Right ventricle myocardium inferior (tissue), 1 donor: ENCODE results near the gene PRDM4. TPM values are rescaled to one million over a fixed set of nuclear protein-coding genes. Genes with fewer than 3 reads are reported as not detected.
A peak's percentile ranks its signal among the peaks of the same experiment; 100 is the strongest.
"Not testable (repeated sequence)": the region's sequence is repeated elsewhere in the genome, so short reads cannot be mapped to it uniquely, and the experiment has no call there.

ENCODE experiments used
- ATAC-seq: fragments of 200-7000 bp; cut with Tn5 transposase; one replicate; pipeline ENCODE4 v1.9.1; 2020; ENCODE audit warnings: mild to moderate bottlenecking, moderate library complexity
- DNase-seq: peaks from one replicate; pipeline ENCODE4 v3.0.0; 2021; ENCODE audit errors: missing footprints
- intact Hi-C: fragments of 100-400 bp; cut with DNase I; formaldehyde crosslinking; loops from one replicate; pipeline ENCODE4 v1.11.0; 2022
- total RNA-seq: library from RNA; stranded (reverse); fragmentation: NEBNext Ultra II Directional; extraction: Animal tissue kit (Norgen Biotek cat#: 25700); gene quantifications from one replicate; pipeline ENCODE4 v1.2.1, GENCODE V29; 2021
- donor health status: DM: no; HTN: yes; CAD: no; lungs with severe emphysema.

Gene PRDM4
- total RNA-seq, 1 donor from 2014 or later = 12.5 TPM

DNA sequence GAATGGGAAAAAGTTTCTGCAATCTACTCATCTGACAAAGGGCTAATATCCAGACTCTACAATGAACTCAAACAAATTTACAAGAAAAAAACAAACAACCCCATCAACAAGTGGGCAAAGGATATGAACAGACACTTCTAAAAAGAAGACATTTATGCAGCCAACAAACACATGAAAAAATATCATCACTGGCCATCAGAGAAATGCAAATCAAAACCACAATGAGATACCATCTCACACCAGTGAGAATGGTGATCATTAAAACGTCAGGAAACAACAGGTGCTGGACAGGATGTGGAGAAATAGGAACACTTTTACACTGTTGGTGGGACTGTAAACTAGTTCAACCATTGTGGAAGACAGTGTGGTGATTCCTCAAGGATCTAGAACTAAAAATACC is 33.6 kb downstream of the PRDM4 start:
- DNase-seq, ATAC-seq, intact Hi-C loops: not testable (repeated sequence)

- ATAC-seq (no peak), DNase-seq (no peak)
- intact Hi-C loops = no loop called here
These were observed 42.3 kb downstream of the PRDM4 start for GRCh38 chr12:107718606-107719005.

GRCh38 chr12:107715780-107716179 is 45.2 kb downstream of the PRDM4 start:
- DNase-seq = no peak
- intact Hi-C loops = no loop called here
- ATAC-seq = no peak

DNA sequence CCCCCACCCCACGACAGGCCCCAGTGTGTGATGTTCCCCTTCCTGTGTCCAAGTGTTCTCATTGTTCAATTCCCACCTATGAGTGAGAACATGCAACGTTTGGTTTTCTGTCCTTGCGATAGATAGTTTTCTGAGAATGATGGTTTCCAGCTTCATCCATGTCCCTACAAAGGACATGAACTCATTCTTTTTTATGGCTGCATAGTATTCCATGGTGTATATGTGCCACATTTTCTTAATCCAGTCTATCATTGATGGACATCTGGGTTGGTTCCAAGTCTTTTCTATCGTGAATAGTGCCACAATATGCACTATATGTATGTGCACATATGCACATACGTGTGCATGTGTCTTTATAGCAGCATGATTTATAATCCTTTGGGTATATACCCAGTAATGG is 55.4 kb downstream of the PRDM4 start:
- DNase-seq, intact Hi-C loops, ATAC-seq: not testable (repeated sequence)

- intact Hi-C loops = no loop called here
- no peak for ATAC-seq
- no peak for DNase-seq
These were observed 56.9 kb downstream of the PRDM4 start for GRCh38 chr12:107704041-107704440.

DNA sequence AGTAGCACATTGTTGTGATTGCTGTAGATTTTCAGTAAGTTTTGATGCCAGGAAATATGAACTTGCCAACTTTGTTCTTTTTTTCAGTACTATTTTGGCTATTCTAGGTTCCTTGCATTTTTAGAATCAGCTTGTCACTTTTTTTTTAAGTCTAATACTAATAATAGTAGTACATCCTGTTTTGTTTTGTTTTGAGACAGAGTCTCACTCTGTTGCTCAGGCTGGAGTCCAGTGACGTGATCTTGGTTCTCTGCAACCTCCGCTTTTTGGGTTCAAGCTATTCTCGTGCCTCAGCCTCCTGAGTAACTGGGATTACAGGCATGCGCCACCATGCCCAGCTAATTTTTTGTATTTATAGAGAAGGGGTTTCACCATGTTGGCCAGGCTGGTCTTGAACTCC is 58.8 kb downstream of the PRDM4 start:
- ATAC-seq (no peak), DNase-seq (no peak)
- intact Hi-C loops = no loop called here

- intact Hi-C loops, DNase-seq, ATAC-seq: not testable (repeated sequence)
These were observed 65.2 kb downstream of the PRDM4 start for GRCh38 chr12:107695772-107696171.

DNA sequence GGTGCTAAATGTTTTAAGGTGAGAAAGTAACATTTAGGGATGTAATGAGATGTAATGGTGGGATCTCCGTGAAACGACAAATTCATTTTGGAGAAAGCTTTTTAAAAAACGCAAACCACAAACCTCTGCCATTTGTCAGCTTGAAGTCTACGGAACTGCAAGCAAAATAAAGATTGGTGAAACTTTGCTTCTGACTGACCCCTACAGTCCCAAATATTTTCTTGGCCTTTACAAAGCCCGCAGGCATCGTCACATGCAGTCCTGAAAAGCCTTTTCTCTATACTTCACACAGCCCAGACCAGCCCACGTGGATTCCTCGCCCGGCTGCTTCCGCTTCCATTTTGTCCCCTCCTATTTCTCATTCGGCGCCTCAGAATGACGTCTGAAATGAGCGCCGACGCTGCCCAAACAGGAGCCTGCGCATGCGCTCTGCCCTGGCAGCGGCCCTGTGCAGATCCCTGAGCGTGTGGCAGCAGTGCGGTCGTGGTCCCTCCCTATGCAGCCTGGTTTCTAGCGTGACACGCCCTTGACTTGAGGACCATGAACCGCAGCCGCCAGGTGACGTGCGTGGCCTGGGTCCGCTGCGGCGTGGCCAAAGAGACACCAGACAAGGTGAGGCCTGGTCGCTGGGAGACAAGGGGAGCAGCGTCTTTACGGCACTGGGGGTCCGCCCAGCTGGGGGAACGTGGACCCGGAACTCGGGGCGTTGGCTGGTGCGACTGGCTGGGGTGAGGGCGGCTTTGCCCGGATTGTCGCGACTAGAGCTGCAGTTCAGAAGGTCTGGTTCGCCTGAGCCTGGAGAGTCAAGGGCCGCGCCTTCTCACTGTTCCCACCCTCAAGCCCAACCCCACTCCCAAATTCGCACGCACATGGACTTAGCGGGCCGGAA is 75.3 kb downstream of the PRDM4 start, which contains the start of gene PWP1:
TSS of gene PWP1 (plus strand) at position 440 of the 889 bp plus-strand sequence. CDS start at position 541, 101 bp downstream.
- intact Hi-C loops = loop anchor here (5.0 kb wide), 1 partner anchor 77 kb away; the partner anchor contains the start of gene PRDM4
- ATAC-seq = peak; percentile 96
- DNase-seq = peak; percentile 99

DNA sequence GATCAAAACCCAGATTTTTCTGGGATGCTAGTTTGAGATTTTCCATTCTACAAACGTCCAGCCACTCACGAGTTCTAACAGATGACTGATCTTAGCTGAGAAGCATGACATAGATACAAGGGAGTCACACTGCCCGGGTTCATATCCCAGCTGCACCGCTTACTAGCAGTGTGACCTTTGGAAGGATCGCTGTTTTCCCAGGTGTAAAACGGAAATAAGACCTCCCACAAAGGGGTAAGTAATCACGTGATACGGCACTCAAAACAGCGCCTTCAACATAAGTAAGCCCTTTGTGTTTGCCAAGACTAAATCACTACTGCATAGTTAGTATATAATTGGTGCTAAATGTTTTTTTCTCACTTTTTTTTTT is 76.0 kb downstream of the PRDM4 start:
- intact Hi-C loops = loop anchor here (5.0 kb wide), 1 partner anchor 77 kb away; the partner anchor contains the start of gene PRDM4
- no peak for ATAC-seq
- no peak for DNase-seq

GRCh38 chr12:107684029-107684795 is 76.7 kb downstream of the PRDM4 start:
- ATAC-seq (no peak), DNase-seq (no peak)
- intact Hi-C loops = no loop called here

Other genes with a start within 250 kb of the PRDM4 start
- gene PWP1, start 75.3 kb downstream of the PRDM4 start, total RNA-seq = 13.3 TPM
- gene ASCL4, start 13.6 kb upstream of the PRDM4 start, total RNA-seq = not detected